Stimulated activated CD4-positive, alpha-beta T cell treated with anti-CD3 and anti-CD28 coated beads, Interleukin-4, amount 100 ng/mL, for 1 hour (primary cell): Measurements from ENCODE around the gene NME1.
A peak's percentile ranks its signal among the peaks of the same experiment; 100 is the strongest.
"Not testable (repeated sequence)": the region's sequence is repeated elsewhere in the genome, so short reads cannot be mapped to it uniquely, and the experiment has no call there.

Source experiments
- DNase-seq: peaks from one replicate; pipeline ENCODE4 v3.0.0-alpha.2; 2020

Gene NME1

GRCh38 chr17:51147650-51148049, 5.7 kb upstream of the NME1 start:
- no peak for DNase-seq

- no peak for DNase-seq
Observed at GRCh38 chr17:51149163-51149562, 4.2 kb upstream of the NME1 start.

- no peak for DNase-seq
Observed at GRCh38 chr17:51150932-51151331, 2.4 kb upstream of the NME1 start.

- DNase-seq, result no peak
Observed at GRCh38 chr17:51152766-51153209, 571 bp upstream of the NME1 start.

GRCh38 chr17:51154176-51154575, 817 bp downstream of the NME1 start:
- DNase-seq, result no peak

GRCh38 chr17:51155416-51155815, 2.1 kb downstream of the NME1 start:
- DNase-seq, result no peak

GRCh38 chr17:51159604-51160003, 6.2 kb downstream of the NME1 start:
- no peak for DNase-seq

GRCh38 chr17:51161541-51161940, 8.2 kb downstream of the NME1 start:
- no peak for DNase-seq

- DNase-seq, result peak; percentile 7
Observed at GRCh38 chr17:51164911-51165679, 11.7 kb downstream of the NME1 start.

- no peak for DNase-seq
Observed at GRCh38 chr17:51165680-51166197, 12.4 kb downstream of the NME1 start.

- peak; percentile 74 for DNase-seq
Observed at GRCh38 chr17:51166198-51166986, 13.0 kb downstream of the NME1 start, which contains the start of gene NME2. NME2 (plus strand) TSS chr17:51166411; CDS start chr17:51166831, 420 bp downstream.

- peak; percentile 79 for DNase-seq
Observed at GRCh38 chr17:51166987-51167931, 13.9 kb downstream of the NME1 start.

- no peak for DNase-seq
Observed at GRCh38 chr17:51169340-51169739, 16.0 kb downstream of the NME1 start.

- no peak for DNase-seq
Observed at GRCh38 chr17:51170736-51171135, 17.4 kb downstream of the NME1 start.

GRCh38 chr17:51172030-51172429, 18.7 kb downstream of the NME1 start:
- DNase-seq, result not testable (repeated sequence)

- no peak for DNase-seq
Observed at GRCh38 chr17:51180486-51180885, 27.1 kb downstream of the NME1 start.

- no peak for DNase-seq
Observed at GRCh38 chr17:51184124-51184523, 30.8 kb downstream of the NME1 start.

- DNase-seq, result no peak
Observed at GRCh38 chr17:51185763-51186332, 32.5 kb downstream of the NME1 start.

GRCh38 chr17:51188271-51188833, 35.0 kb downstream of the NME1 start:
- DNase-seq, result no peak

- no peak for DNase-seq
Observed at GRCh38 chr17:51189162-51189561, 35.8 kb downstream of the NME1 start.

GRCh38 chr17:51189628-51190027, 36.3 kb downstream of the NME1 start:
- no peak for DNase-seq

GRCh38 chr17:51191895-51192294, 38.5 kb downstream of the NME1 start:
- DNase-seq, result no peak
